HepG2 (cell line): Measurements from ENCODE around the gene MPP3. TPM values are rescaled to one million over a fixed set of nuclear protein-coding genes. Genes with fewer than 3 reads are reported as not detected.
A peak's percentile ranks its signal among the peaks of the same experiment; 100 is the strongest.

Experiments used
- ATAC-seq: fragments of 200-7000 bp; cut with Tn5 transposase; 3 replicates; pipeline ENCODE4 v1.9.1; 2020; ENCODE audit warnings: mild to moderate bottlenecking, moderate library complexity
- BruUV-seq: library from RNA; stranded (reverse); fragments of 400-500 nt; replicated peaks from 2 replicates; lab custom pipeline; 2021; lab: Mats Ljungman, UMichigan
- CTCF ChIA-PET: fragments of 300-600 bp; formaldehyde crosslinking; extraction: SDS; loops from one replicate; lab custom pipeline; 2021; ENCODE audit warnings: low total read pairs, inconsistent platforms, low intra/inter-chr PET ratio; lab: Yijun Ruan, JAX
- POLR2A ChIA-PET: fragments of 350-600 bp; sonication (Branson Sonifier 250); formaldehyde crosslinking; loops from one replicate; lab custom pipeline; 2020; ENCODE audit warnings: antibody characterized with exemption, inconsistent platforms; lab: Yijun Ruan, JAX
- DNase-seq: peaks from one replicate; pipeline ENCODE4 v3.0.0-alpha.2; 2015; ENCODE audit warnings: low spot score
- FAIRE-seq: peaks from 3 replicates; lab custom pipeline; 2011; peaks lifted over from hg19 to GRCh38; lab: Jason Lieb, UNC
- H2AFZ ChIP-seq: one replicate; pipeline ENCODE4 v1.6.1; 2011; ENCODE audit warnings: low read length, inconsistent platforms
- H3K27ac ChIP-seq: fragments of 300-600 bp; 3 replicates; pipeline ENCODE4 v1.8.0; 2011; ENCODE audit warnings: mixed run types, mild to moderate bottlenecking, mixed read lengths, low read length, inconsistent platforms; ENCODE audit not compliant: insufficient read depth; ENCODE audit errors: extremely low read length
- H3K27me3 ChIP-seq, 2 experiments: fragments of 200-600 bp in 1 of 2; 2 replicates in 1 of 2; 3 replicates in 1 of 2; pipeline versions ENCODE4 v1.6.0 to v1.8.0; 2011; ENCODE audit warnings: low read length in 2 of 2, mild to moderate bottlenecking in 2 of 2, moderate library complexity in 2 of 2, inconsistent platforms in 1 of 2; ENCODE audit not compliant: insufficient read depth in 2 of 2, control insufficient read depth in 1 of 2
- H3K36me3 ChIP-seq, 2 experiments: fragments of 200-600 bp in 1 of 2; replicated peaks in 1 of 2; 2 replicates in 1 of 2; 3 replicates in 1 of 2; pipeline versions ENCODE4 v1.5.1 to v1.8.0; 2011; ENCODE audit warnings: low read length in 2 of 2, inconsistent platforms in 1 of 2; ENCODE audit not compliant: insufficient read depth in 2 of 2, control insufficient read depth in 1 of 2
- H3K4me1 ChIP-seq: 2 replicates; pipeline ENCODE4 v1.5.1; 2012; ENCODE audit warnings: low read length, inconsistent platforms; ENCODE audit not compliant: insufficient read depth
- H3K4me2 ChIP-seq: 2 replicates; pipeline ENCODE4 v1.6.0; 2011; ENCODE audit warnings: low read depth, low read length, inconsistent platforms
- H3K4me3 ChIP-seq, 3 experiments: fragments of 200-600 bp in 1 of 3; sonication (generic), shearing (Covaris generic) in 1 of 3; replicated peaks in 1 of 3; 2 replicates each; pipeline ENCODE4 v1.5.1; 2011 to 2016; ENCODE audit warnings: low read length in 3 of 3, inconsistent platforms in 2 of 3, low read depth in 2 of 3, mild to moderate bottlenecking in 2 of 3, control low read depth in 1 of 3, mixed read lengths in 1 of 3; ENCODE audit not compliant: insufficient read depth in 1 of 3
- H3K79me2 ChIP-seq: one replicate; pipeline ENCODE4 v1.6.1; 2011; ENCODE audit warnings: low read length, inconsistent platforms; ENCODE audit not compliant: insufficient read depth
- H3K9ac ChIP-seq: 2 replicates; pipeline ENCODE4 v1.6.0; 2011; ENCODE audit warnings: mild to moderate bottlenecking, low read depth, low read length, inconsistent platforms; ENCODE audit not compliant: insufficient read depth
- H3K9me3 ChIP-seq: 2 replicates; pipeline ENCODE4 v1.5.1; 2012; ENCODE audit warnings: mild to moderate bottlenecking, low read length
- H4K20me1 ChIP-seq: 2 replicates; pipeline ENCODE4 v1.6.0; 2011; ENCODE audit warnings: inconsistent platforms, mild to moderate bottlenecking, low read length, moderate library complexity; ENCODE audit not compliant: insufficient read depth
- CEBPG ChIP-seq: IDR thresholded peaks from 2 replicates; pipeline ENCODE4 v1.6.1; 2016
- GABPB1 ChIP-seq: IDR thresholded peaks from 2 replicates; pipeline ENCODE4 v1.6.1; 2016; ENCODE audit warnings: mild to moderate bottlenecking, missing genetic modification reagents, moderate library complexity, missing compliant biosample characterization
- HNRNPLL ChIP-seq: fragments of 200-400 bp; formaldehyde crosslinking; IDR thresholded peaks from 2 replicates; pipeline ENCODE4 v1.6.1; 2017; ENCODE audit warnings: mild to moderate bottlenecking, low read depth, low read length; ENCODE audit not compliant: poor library complexity, severe bottlenecking
- NFE2 ChIP-seq: sonication (generic); formaldehyde crosslinking; IDR thresholded peaks from 2 replicates; pipeline ENCODE4 v1.4.0; 2020; ENCODE audit warnings: missing genetic modification reagents
- SALL1 ChIP-seq: sonication (generic); formaldehyde crosslinking; IDR thresholded peaks from 2 replicates; pipeline ENCODE4 v1.8.0; 2022; ENCODE audit warnings: mild to moderate bottlenecking, missing genetic modification reagents
- TEAD2 ChIP-seq: sonication (generic); formaldehyde crosslinking; IDR thresholded peaks from 2 replicates; pipeline ENCODE4 v1.9.0; 2021; ENCODE audit warnings: missing genetic modification reagents
- YEATS2 ChIP-seq: sonication (generic); formaldehyde crosslinking; IDR thresholded peaks from 2 replicates; pipeline ENCODE4 v1.4.0; 2020; ENCODE audit warnings: missing genetic modification reagents, borderline replicate concordance
- ZMYM3 ChIP-seq: sonication (generic); formaldehyde crosslinking; IDR thresholded peaks from 2 replicates; pipeline ENCODE4 v1.5.1; 2020; ENCODE audit warnings: mild to moderate bottlenecking, missing genetic modification reagents
- ZNF292 ChIP-seq: sonication (generic); formaldehyde crosslinking; IDR thresholded peaks from 2 replicates; pipeline ENCODE4 v1.8.1; 2022; ENCODE audit warnings: mild to moderate bottlenecking, low read depth, missing genetic modification reagents, borderline replicate concordance
- ZNF629 ChIP-seq: sonication (generic); formaldehyde crosslinking; conservative IDR thresholded peaks from 2 replicates; pipeline ENCODE4 v1.5.0; 2020; ENCODE audit warnings: missing genetic modification reagents
- WGBS: methylation state at CpG from one replicate; pipeline ENCODE4 v1.1.6; 2017; ENCODE audit warnings: low lambda C conversion rate; 5-methylcytosine and 5-hydroxymethylcytosine counted together
- in situ Hi-C: cut with HindIII; loops from 2 replicates; pipeline ENCODE4 v1.10.0; 2017; ENCODE audit warnings: low pct_unique_long_range_greater_than_20kb; ENCODE audit not compliant: extremely low pct_ligation_motif_present
- intact Hi-C: fragments of 100-400 bp; cut with micrococcal nuclease; formaldehyde crosslinking; loops from one replicate; pipeline ENCODE4 v1.10.0; 2022; ENCODE audit not compliant: unreplicated experiment
- polyA plus RNA-seq, 8 experiments: library from polyadenylated mRNA; depleted of rRNA in 3 of 8; stranded (reverse) in 7 of 8; unstranded in 1 of 8; fragments of >200 nt; fragmentation: Illumina TruSeq in 4 of 8; extraction: Trizol in 4 of 8; gene quantifications; 2 replicates each; pipeline versions ENCODE4 v1.2.1 to v1.2.3, GENCODE V29; 2011 to 2016; ENCODE audit warnings: low read depth in 4 of 8, missing spikeins in 1 of 8, mixed read lengths in 1 of 8; ENCODE audit not compliant: insufficient read depth in 1 of 8
- total RNA-seq, 5 experiments: library from RNA; depleted of rRNA; stranded (reverse); fragments of >200 nt; fragmentation: Illumina TruSeq; extraction: Trizol; gene quantifications; 2 replicates each; pipeline ENCODE4 v1.2.3, GENCODE V29; 2016; ENCODE audit warnings: low read depth in 1 of 5
- TF ChIP-seq, protein P1 (sequence below): sonication (generic); formaldehyde crosslinking; IDR thresholded peaks from 2 replicates; pipeline ENCODE4 v1.5.0; 2020; ENCODE audit warnings: missing genetic modification reagents
- TF ChIP-seq, protein P2 (sequence below): IDR thresholded peaks from 2 replicates; pipeline ENCODE4 v1.6.1; 2012; ENCODE audit warnings: low read length, improper control_type of control experiment

Gene MPP3
- total and polyA plus RNA-seq, 2 of the 13 experiments (the other 11 are each of a cell fraction or from before 2014, with no cell fraction given): 0.91 to 1.8 TPM

DNA sequence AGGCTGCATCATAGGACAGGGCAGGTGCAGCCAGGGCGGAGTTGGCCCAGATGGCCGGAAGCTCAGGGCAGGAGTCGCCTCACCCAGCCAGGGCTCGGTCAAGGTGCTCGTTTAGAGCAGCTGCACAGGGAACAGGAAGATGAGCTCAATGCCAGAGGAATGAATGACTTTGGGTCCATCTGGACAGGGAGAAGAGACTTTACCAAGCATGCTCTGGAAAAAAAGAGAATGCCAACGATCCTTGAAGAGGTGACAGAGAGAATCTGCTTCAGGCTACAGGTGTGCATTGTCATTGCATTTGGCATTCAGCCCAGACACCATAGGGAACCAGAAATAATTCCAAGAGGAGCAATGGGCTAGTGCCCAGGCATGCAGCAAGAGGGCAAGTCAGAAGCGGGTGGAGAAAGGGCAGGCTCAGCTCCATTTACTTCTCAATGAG lies 6.7 kb upstream of the MPP3 start (continued):
- TF ChIP-seq ZMYM3 (CRISPR knock-in tag) (no peak), YEATS2 (0 out of 2 replicates have a peak, but pooled peaks have one; percentile 21), NFE2 (CRISPR knock-in tag) (peak; percentile 81; the same call in 1 of the 2 replicates), ZNF292 (CRISPR knock-in tag) (no peak), HNRNPLL (no peak), SALL1 (peak; percentile 15; the same call in 1 of the 2 replicates), TEAD2 (no peak), ZNF629 (CRISPR knock-in tag) (no peak), GABPB1 (CRISPR knock-in tag) (peak; percentile 55)
- TF ChIP-seq, protein P1, sequence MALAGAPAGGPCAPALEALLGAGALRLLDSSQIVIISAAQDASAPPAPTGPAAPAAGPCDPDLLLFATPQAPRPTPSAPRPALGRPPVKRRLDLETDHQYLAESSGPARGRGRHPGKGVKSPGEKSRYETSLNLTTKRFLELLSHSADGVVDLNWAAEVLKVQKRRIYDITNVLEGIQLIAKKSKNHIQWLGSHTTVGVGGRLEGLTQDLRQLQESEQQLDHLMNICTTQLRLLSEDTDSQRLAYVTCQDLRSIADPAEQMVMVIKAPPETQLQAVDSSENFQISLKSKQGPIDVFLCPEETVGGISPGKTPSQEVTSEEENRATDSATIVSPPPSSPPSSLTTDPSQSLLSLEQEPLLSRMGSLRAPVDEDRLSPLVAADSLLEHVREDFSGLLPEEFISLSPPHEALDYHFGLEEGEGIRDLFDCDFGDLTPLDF: no peak
- TF ChIP-seq, all 625 proteins: peak for 14

DNA sequence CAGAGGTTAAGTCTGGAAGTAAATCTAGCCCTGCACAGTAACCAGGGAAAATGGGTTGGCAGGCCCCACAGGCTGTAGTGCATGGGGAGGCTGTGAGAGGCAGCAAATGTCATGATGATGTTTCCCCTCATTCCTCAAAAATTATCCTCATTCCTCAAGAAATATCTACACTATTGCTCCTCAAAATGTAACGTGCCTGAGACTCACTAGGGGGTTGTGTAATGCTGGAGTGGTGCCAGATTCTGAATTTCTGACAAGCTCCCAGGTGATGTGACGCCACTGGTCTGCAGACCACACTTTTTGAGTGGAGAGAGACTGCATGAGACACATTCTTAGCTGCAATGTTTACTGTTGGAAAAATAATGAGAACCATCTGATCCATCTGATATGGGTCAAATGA lies 1.2 kb upstream of the MPP3 start:
- Histone ChIP-seq H4K20me1 (no peaks in the 10 kb centered on the region), H3K9me3 (no peaks in the 10 kb centered on the region), H3K4me1 (peaks cover 21% of the 10 kb centered on the region), H3K9ac (no peak overlapping the region), H3K27ac (no peak overlapping the region), H3K27me3 (peaks cover 3 to 35% of the 10 kb centered on the region in 2 experiments; a peak in 4 of 5 replicates), H3K36me3 (no peaks in the 10 kb centered on the region)
- CTCF ChIA-PET: no interaction called here
- in situ Hi-C loops (no loop called here), intact Hi-C loops (no loop called here)
- no peak for FAIRE-seq
- WGBS: 3% methylated on average over 2 of the region's 2 CpGs
- no TSS peak for BruUV-seq
- TF ChIP-seq, protein P2, sequence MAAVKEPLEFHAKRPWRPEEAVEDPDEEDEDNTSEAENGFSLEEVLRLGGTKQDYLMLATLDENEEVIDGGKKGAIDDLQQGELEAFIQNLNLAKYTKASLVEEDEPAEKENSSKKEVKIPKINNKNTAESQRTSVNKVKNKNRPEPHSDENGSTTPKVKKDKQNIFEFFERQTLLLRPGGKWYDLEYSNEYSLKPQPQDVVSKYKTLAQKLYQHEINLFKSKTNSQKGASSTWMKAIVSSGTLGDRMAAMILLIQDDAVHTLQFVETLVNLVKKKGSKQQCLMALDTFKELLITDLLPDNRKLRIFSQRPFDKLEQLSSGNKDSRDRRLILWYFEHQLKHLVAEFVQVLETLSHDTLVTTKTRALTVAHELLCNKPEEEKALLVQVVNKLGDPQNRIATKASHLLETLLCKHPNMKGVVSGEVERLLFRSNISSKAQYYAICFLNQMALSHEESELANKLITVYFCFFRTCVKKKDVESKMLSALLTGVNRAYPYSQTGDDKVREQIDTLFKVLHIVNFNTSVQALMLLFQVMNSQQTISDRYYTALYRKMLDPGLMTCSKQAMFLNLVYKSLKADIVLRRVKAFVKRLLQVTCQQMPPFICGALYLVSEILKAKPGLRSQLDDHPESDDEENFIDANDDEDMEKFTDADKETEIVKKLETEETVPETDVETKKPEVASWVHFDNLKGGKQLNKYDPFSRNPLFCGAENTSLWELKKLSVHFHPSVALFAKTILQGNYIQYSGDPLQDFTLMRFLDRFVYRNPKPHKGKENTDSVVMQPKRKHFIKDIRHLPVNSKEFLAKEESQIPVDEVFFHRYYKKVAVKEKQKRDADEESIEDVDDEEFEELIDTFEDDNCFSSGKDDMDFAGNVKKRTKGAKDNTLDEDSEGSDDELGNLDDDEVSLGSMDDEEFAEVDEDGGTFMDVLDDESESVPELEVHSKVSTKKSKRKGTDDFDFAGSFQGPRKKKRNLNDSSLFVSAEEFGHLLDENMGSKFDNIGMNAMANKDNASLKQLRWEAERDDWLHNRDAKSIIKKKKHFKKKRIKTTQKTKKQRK: no peak
- TF ChIP-seq CEBPG (CRISPR knock-in tag): 0 out of 2 replicates have a peak, but pooled peaks have one; percentile 11
- TF ChIP-seq, all 625 proteins: peak for 1
- DNase-seq (no peak), ATAC-seq (no peak)
- H3K79me2 ChIP-seq: no peaks in the 10 kb centered on the region
- H3K4me2 ChIP-seq: no peak overlapping the region
- H3K4me3 ChIP-seq: 0 out of 6 replicates have a peak overlapping the region, but pooled peaks of 1 of the 3 experiments have one; percentile 73
- no peak overlapping the region for H2AFZ ChIP-seq
- POLR2A ChIA-PET: no interaction called here
